IPS DF 6.9 (cell line): ENCODE results near the gene CACNA2D3.

ENCODE experiments used
- DNase-seq: peaks from one replicate; pipeline ENCODE4 v3.0.0-alpha.2; 2013; ENCODE audit warnings: low read depth, low spot score
- H3K27ac ChIP-seq: one replicate; pipeline ENCODE4 v1.5.1; 2013; ENCODE audit warnings: low read length, control low read depth
- H3K27me3 ChIP-seq: 2 replicates; pipeline ENCODE4 v1.6.1; 2013; ENCODE audit warnings: mild to moderate bottlenecking, low read length; ENCODE audit not compliant: control insufficient read depth, insufficient read depth
- H3K36me3 ChIP-seq: 2 replicates; pipeline ENCODE4 v1.6.1; 2013; ENCODE audit warnings: low read length; ENCODE audit not compliant: control insufficient read depth, insufficient read depth
- H3K4me1 ChIP-seq: 2 replicates; pipeline ENCODE4 v1.6.1; 2013; ENCODE audit warnings: low read length; ENCODE audit not compliant: control insufficient read depth, insufficient read depth
- H3K4me3 ChIP-seq: 2 replicates; pipeline ENCODE4 v1.5.1; 2013; ENCODE audit warnings: mild to moderate bottlenecking, low read length
- H3K9me3 ChIP-seq: 2 replicates; pipeline ENCODE4 v1.6.1; 2013; ENCODE audit warnings: low read length, inconsistent platforms; ENCODE audit not compliant: control insufficient read depth, insufficient read depth
- WGBS: extraction: QIAGEN DNeasy Blood & Tissue Kit; methylation state at CpG from one replicate; pipeline ENCODE4 v1.1.7; 2013; ENCODE audit warnings: mixed read lengths, missing lambda C conversion rate; ENCODE audit not compliant: insufficient read length, insufficient coverage; 5-methylcytosine and 5-hydroxymethylcytosine counted together

Gene CACNA2D3

GRCh38 chr3:54865316-54865715 lies 743.0 kb downstream of the CACNA2D3 start:
- no peaks in the 10 kb centered on the region for H3K36me3 ChIP-seq
- H3K27ac ChIP-seq = no peak overlapping the region
- peaks cover 1% of the 10 kb centered on the region; the same call in 1 of the 2 replicates for H3K4me1 ChIP-seq
- no peak overlapping the region for H3K4me3 ChIP-seq
- WGBS = no CpG with 5 or more reads among the region's 4 CpGs
- DNase-seq = no peak
- H3K27me3 ChIP-seq = no peaks in the 10 kb centered on the region
- no peaks in the 10 kb centered on the region for H3K9me3 ChIP-seq

- no peak for DNase-seq
- no CpG with 5 or more reads among the region's 4 CpGs for WGBS
- no peaks in the 10 kb centered on the region for H3K36me3 ChIP-seq
- H3K9me3 ChIP-seq = no peaks in the 10 kb centered on the region
- H3K4me3 ChIP-seq = no peak overlapping the region
- no peaks in the 10 kb centered on the region for H3K27me3 ChIP-seq
- H3K27ac ChIP-seq = no peak overlapping the region
- H3K4me1 ChIP-seq = peaks cover 1% of the 10 kb centered on the region; the same call in 1 of the 2 replicates
Measured at GRCh38 chr3:54866251-54866650, 743.9 kb downstream of the CACNA2D3 start.

DNA sequence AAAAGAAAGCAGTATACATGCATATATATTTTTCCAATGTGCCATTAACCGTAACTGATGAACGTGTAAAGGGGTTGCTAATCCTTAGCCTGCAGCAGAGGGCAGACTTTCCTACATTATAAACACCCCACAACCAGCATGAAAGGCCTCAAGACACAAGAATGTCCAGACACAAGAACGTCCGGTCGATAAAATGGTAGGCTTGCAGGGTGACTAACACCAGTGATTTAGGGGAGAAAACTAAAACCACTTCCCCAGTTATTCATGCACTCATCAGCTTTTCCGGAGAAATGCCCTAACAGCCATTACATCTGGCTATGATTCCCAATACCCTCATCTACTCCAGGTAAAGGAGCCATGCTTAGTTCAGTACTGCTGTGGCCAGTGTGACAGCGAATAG lies 748.1 kb downstream of the CACNA2D3 start:
- H3K9me3 ChIP-seq = no peaks in the 10 kb centered on the region
- H3K27ac ChIP-seq = no peak overlapping the region
- no peak for DNase-seq
- WGBS = no CpG with 5 or more reads among the region's 7 CpGs
- no peaks in the 10 kb centered on the region for H3K36me3 ChIP-seq
- no peak overlapping the region for H3K4me3 ChIP-seq
- H3K27me3 ChIP-seq = no peaks in the 10 kb centered on the region
- H3K4me1 ChIP-seq = peaks cover 3% of the 10 kb centered on the region; the same call in 1 of the 2 replicates

GRCh38 chr3:54871867-54872266 lies 749.5 kb downstream of the CACNA2D3 start:
- WGBS = no CpG with 5 or more reads among the region's 4 CpGs
- Histone ChIP-seq H3K9me3 (no peaks in the 10 kb centered on the region), H3K36me3 (no peaks in the 10 kb centered on the region), H3K27me3 (no peaks in the 10 kb centered on the region), H3K27ac (no peak overlapping the region), H3K4me3 (no peak overlapping the region), H3K4me1 (peaks cover 3% of the 10 kb centered on the region; the same call in 1 of the 2 replicates)
- DNase-seq = no peak

- WGBS = no CpG with 5 or more reads among the region's 8 CpGs
- DNase-seq = no peak
- H3K9me3 ChIP-seq = no peaks in the 10 kb centered on the region
Measured at GRCh38 chr3:54873059-54874010, 751.0 kb downstream of the CACNA2D3 start.

DNA sequence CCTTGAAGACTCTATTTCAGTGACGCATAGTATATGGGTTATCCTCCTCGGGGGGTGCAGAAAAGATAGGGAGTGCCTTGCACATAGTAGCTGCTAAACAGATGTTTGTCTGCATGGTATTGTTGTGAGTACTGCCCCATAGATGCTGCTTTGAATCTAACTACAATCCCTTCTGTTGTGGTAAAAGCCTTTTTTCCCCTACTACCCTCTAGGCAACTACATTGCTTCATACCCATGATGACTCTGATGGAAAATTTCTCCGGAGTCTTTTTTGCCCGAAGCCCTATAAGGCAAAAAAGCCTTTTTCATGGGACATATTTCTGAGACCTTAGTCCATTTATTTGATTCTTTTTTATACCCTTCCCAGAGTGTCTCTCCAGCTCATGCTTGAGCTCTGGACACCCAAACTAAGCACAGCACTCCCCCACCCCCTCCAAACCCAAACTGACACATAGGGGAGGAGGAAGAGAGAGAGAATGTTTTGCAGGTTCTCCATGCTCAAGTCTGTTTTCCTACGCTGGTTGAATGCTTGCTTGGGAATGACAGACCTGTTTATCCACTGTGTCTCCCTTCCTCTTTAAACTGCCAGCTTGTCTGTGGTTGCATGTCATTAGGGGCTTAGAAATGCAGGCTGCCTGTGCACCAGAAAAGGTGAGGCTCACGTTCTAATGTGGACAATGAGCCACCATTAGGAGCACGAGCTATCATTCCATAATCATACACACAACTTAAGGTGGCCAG lies 752.6 kb downstream of the CACNA2D3 start:
- Histone ChIP-seq H3K27ac (no peak overlapping the region), H3K4me3 (no peak overlapping the region), H3K36me3 (no peaks in the 10 kb centered on the region), H3K4me1 (peaks cover 3% of the 10 kb centered on the region; the same call in 1 of the 2 replicates), H3K9me3 (no peaks in the 10 kb centered on the region), H3K27me3 (no peaks in the 10 kb centered on the region)
- WGBS = no CpG with 5 or more reads among the region's 7 CpGs
- no peak for DNase-seq

More at GRCh38 chr3:54873059-54874010, 751.0 kb downstream of the CACNA2D3 start:
- Histone ChIP-seq H3K27me3 (no peaks in the 10 kb centered on the region), H3K4me1 (peaks cover 3% of the 10 kb centered on the region; the same call in 1 of the 2 replicates), H3K27ac (no peak overlapping the region), H3K4me3 (no peak overlapping the region), H3K36me3 (no peaks in the 10 kb centered on the region)

DNA sequence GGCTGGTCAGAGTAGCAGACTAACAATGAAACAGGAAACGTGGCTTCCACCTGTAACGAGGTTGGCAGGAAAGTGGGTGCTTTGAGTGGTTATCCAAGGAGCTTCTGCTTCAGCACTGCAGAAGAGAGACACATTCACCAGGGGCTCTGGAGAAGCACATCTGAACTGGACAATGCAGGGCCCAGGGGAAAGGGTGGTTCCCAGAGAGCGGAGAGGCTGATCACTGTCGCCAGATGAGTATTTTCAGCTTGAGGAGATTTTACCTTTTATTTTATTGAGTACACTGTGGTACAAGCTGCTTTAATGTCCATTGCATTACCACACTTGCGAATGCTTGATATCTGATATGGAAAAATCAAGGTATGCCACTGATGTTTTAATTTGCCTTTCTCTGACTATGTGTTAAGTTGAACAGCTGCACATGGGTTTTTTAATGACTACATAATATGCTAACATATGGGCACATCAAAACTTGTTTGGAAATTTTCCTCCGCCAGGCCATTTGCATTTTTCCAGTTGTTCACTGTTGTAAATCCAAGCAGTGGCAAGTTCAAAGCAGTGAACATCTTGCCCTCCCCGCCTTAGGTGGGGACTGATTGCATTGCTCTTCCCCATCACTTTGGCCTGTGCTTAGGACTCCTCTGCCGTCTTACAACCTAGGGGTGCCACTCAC lies 753.4 kb downstream of the CACNA2D3 start:
- Histone ChIP-seq H3K9me3 (no peaks in the 10 kb centered on the region), H3K27ac (no peak overlapping the region), H3K4me1 (peaks cover 3% of the 10 kb centered on the region; the same call in 1 of the 2 replicates), H3K27me3 (no peaks in the 10 kb centered on the region), H3K36me3 (no peaks in the 10 kb centered on the region), H3K4me3 (no peak overlapping the region)
- DNase-seq = no peak
- no CpG with 5 or more reads among the region's 8 CpGs for WGBS

- H3K4me1 ChIP-seq = peaks cover 3% of the 10 kb centered on the region; the same call in 1 of the 2 replicates
- DNase-seq = no peak
- H3K27ac ChIP-seq = no peak overlapping the region
- whole genome bisulfite sequencing = no CpG with 5 or more reads among the region's 5 CpGs
- H3K36me3 ChIP-seq = no peaks in the 10 kb centered on the region
- H3K9me3 ChIP-seq = no peaks in the 10 kb centered on the region
- H3K4me3 ChIP-seq = no peak overlapping the region
- no peaks in the 10 kb centered on the region for H3K27me3 ChIP-seq
Measured at GRCh38 chr3:54876694-54877093, 754.3 kb downstream of the CACNA2D3 start.

DNA sequence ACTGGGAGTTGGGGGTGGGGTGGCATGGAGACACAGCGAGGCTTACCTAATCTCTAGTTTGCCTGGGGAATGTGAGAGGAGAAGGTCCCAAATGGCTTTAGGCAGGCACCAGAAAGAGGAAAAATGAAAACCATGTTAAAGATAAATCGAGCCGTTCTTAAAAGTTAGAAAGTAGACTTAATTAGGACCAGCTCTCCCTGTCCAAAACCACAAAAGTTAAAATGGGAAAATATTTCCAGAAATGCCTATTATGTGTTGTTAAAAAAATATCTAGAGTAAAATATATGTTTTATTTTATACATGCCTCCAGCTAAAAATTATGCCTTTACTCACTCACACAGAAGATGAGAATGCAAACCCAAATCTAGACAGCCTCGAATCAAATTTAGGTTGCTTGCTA lies 755.4 kb downstream of the CACNA2D3 start:
- H3K27ac ChIP-seq = no peak overlapping the region
- H3K4me1 ChIP-seq = peaks cover 3% of the 10 kb centered on the region; the same call in 1 of the 2 replicates
- no peaks in the 10 kb centered on the region for H3K27me3 ChIP-seq
- H3K36me3 ChIP-seq = no peaks in the 10 kb centered on the region
- H3K9me3 ChIP-seq = no peaks in the 10 kb centered on the region
- no peak overlapping the region for H3K4me3 ChIP-seq
- no CpG with 5 or more reads among the region's 4 CpGs for WGBS
- no peak for DNase-seq

DNA sequence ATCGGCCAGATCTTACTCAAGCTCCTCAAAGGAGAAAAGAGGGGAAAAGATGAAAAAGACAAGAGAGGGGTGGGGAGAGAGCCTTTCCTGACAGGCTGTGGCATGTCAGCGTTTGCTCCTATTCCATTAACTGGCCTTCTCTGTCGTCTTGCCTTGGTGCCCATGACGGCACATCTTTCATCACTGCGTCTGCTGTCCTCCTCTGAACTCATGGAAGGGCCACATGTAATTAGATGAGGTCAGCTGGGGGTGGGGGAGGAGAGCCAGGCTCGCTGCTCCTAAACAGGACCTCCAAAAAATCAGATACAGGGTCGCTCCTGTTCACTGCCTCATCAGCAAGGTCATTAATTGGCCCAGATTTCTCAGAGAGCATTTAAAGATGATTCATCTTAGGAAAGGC lies 755.8 kb downstream of the CACNA2D3 start:
- no peaks in the 10 kb centered on the region for H3K36me3 ChIP-seq
- H3K4me1 ChIP-seq = peaks cover 3% of the 10 kb centered on the region; the same call in 1 of the 2 replicates
- no CpG with 5 or more reads among the region's 7 CpGs for WGBS
- DNase-seq = no peak
- no peak overlapping the region for H3K4me3 ChIP-seq
- no peaks in the 10 kb centered on the region for H3K27me3 ChIP-seq
- H3K9me3 ChIP-seq = no peaks in the 10 kb centered on the region
- H3K27ac ChIP-seq = no peak overlapping the region
